GDM1 (cell line): ENCODE data around the gene MTMR12.
A peak's percentile ranks its signal among the peaks of the same experiment; 100 is the strongest.

Experiments used
- DNase-seq: peaks from one replicate; lab custom pipeline; 2025; lab: John Stamatoyannopoulos, UW

MTMR12 gene, protein sequence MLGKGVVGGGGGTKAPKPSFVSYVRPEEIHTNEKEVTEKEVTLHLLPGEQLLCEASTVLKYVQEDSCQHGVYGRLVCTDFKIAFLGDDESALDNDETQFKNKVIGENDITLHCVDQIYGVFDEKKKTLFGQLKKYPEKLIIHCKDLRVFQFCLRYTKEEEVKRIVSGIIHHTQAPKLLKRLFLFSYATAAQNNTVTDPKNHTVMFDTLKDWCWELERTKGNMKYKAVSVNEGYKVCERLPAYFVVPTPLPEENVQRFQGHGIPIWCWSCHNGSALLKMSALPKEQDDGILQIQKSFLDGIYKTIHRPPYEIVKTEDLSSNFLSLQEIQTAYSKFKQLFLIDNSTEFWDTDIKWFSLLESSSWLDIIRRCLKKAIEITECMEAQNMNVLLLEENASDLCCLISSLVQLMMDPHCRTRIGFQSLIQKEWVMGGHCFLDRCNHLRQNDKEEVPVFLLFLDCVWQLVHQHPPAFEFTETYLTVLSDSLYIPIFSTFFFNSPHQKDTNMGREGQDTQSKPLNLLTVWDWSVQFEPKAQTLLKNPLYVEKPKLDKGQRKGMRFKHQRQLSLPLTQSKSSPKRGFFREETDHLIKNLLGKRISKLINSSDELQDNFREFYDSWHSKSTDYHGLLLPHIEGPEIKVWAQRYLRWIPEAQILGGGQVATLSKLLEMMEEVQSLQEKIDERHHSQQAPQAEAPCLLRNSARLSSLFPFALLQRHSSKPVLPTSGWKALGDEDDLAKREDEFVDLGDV

DNA sequence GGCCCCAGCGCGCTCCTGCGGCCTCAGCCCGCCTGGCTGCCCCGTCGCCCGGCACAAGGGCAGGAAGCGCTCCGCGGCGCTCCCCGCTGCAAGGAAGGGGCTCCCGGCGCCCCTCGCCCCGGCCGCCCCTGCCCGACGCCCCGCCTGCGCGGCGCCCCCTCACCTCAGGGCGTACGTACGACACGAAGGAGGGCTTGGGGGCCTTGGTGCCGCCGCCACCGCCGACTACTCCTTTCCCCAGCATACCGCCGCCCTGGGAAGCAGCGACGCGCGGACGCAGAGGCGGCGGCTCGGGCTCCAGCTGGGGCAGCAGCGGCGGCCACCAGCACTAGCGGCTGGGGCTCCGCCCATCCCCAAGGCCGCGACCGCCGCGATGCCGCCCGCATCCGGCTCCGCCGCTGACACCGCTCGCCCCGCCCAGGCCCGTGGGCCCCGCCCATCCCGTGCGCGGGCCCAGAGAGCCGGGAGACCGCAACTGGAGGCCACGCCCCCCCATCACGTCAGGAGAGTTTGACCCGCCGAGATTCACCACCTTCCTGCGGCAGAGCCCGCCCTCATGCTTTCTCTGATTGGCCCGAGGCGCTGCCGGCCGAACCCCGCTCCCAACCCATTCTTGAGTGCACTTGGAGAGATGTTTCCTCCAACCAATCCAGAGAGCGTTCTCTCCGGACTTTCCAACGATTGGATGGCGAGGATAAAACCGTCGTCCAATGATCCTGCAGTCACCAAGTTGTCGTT is at the start of gene MTMR12:
TSS of gene MTMR12 (minus strand) at position 345 of the 738 bp plus-strand sequence. CDS start at position 244, 101 bp downstream.
- peak; percentile 99 for DNase-seq

DNA sequence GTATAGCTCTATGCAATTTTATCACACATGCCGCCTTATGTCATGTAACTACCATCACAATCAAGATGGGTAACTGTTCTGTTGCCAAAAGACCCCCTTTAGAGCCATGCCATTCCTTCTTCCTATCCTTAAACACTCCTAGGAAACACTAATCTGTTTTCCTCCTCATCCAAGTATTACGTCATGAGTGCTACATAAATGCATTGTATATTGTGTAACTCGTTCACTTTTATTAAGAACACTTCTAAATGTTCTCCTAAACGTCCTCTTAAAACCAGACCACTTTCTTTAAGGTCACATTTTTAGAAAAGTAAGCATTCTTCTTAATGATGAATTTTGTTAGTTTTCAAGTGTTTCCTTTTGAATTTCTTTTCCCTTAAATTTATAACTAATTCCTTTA is 49.8 kb upstream of the MTMR12 start:
- DNase-seq = no peak

DNA sequence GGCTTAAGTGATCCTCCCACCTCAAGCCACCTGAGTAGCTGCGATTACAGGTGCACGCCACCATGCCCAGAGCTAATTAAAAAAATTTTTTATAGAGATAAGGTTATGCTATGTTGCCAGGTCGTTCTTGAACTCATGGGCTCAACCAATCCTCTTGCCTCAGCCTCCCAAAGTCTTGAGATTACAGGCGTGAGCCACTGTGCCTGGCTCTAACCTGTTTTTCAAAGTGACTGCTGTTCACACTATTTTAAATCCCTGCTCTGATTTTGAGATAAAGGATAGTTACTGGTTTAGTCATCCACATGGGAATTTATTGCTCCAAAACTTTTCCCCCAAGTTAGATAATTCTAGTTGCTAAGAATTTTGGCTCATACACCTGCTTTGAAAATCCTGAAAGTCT is 48.2 kb upstream of the MTMR12 start:
- DNase-seq = no peak

DNA sequence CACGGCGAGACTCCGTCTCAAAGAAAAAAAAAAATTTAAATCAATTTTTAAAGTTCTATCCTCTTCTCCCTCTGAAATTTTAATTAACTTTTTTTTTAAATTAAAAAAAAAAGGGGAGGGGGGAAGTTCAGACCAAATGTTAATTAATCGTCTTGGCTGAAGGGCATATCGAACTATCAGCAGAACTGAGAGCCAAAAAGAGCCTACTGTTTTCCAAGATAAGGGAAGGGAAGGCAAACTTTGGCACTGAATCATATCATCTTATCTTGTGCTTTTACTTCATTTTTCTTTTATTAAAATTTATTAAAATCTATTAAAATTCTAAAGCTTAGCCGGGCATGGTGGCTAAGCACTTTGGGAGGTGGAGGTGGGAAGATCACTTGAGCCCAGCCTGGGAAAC is 45.9 kb upstream of the MTMR12 start:
- DNase-seq = no peak

DNA sequence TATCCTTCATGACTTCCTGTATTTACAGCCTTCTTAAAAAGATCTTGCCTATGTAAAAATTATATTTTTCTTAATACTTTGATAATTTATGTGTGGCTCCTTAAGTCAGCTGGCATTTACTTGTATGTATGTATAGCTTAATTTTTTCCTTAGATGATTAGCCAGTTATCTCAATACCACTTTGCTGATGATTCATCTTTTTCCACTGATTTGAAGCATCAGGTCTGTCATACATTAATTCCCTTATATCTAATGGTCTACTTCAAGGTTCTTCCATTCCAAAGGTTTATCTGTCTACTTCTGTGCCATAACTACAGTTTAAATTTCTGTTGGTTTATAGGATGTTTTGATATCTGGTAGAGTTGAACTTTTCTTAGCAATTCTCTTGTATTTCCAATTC is 44.9 kb upstream of the MTMR12 start:
- DNase-seq = no peak

DNA sequence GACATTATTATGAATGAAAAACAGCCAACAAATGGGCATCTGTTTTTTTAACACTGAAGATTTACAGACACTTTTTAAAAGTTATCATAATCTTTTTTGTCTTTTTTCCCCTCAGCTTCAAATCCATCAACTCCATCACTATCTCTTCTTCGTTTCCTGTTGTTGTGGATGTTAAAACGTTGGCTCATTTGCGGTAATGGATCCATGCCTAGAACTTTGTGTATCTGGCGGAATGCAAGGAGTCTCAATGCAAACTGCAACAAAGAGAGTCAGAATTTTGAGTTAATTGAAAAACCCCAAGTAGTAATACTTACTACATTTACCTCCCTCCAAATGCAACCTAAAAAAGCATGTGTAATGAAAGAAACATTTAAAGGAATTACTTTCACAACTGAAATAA is 42.9 kb upstream of the MTMR12 start:
- no peak for DNase-seq

DNA sequence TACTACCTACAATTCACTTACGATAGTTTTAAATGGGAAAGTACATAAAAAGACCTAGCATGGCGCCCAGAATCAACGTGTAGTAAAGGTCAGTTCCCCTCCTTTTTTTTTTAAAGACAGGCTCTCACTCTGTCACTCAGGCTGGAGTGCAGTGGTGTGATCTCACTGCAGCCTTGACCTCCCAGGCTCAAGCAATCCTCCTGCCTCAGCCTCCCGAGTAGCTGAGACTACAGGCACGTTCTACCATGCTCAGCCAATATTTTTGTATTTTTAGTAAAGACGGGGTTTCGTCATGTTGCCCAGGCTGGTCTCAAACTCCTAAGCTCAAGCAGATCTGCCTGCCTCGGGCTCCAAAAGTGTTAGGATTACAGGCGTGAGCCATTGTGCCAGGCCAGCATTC is 40.7 kb upstream of the MTMR12 start:
- no peak for DNase-seq

DNA sequence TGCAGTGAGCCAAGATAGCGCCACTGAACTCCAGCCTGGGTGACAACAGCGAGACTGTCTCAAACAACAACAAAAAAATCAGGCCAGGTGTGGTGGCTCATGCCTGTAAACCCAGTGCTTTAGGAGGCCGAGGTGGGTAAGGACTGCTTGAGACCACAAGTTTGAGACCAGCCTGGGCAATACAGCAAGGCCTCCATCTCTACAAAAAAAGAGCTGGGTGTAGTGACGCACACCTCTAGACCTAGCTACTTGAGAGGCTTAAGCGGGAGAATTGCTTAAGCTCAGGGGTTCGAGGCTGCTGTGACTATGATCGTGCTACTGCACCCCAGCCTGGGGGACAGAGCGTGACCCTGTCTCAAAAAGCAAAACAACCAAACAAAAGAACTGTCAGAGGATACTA is 39.9 kb upstream of the MTMR12 start:
- DNase-seq = no peak

DNA sequence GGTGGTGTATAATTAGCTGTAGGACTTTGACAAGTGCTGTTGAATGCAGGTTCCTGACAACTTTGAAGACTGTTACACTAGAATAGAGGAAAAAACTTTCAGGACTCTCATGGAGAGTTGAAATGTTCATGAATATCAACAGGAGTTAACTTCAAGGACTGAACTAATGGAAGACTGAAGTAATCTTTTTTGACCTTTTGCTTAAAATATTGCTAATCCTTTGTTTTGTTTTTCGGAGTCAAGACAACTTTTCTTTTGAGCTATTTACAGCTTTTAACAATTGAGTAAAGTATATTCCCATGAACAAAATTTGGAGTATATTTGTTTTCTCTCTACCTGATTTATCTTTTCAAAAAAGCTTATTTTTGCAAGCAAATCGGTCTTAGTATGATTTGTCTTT is 34.1 kb upstream of the MTMR12 start:
- DNase-seq = no peak

DNA sequence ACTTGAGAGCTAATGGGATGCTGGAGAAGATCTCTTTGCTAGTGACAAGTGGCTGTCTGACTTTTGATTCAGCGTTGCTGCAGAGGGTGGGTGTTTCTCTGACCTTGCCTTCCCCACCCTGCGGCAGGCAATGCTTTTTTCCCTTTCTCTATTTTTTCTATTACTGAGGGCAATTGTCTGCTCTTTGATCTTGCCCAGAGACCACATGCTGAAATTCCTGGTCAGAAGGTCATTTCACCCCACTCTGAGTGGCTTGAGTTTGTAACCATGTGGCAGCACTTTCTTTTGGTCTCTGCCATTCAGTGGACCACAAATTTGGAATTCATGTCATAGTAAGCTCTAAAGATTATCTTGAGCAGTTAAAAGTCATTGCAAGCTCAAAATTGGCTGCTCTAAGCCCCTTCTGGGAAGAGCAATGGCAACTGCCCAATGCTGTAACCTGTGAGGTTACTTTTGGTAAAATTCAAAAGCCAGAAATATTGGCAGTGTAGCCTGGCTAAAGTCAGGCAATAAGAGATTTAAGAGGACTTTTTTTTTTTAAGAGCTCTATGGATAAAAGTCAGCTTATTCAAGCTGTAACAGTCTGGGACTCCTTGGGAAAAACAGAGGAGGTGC is 30.4 kb upstream of the MTMR12 start:
- no peak for DNase-seq

DNA sequence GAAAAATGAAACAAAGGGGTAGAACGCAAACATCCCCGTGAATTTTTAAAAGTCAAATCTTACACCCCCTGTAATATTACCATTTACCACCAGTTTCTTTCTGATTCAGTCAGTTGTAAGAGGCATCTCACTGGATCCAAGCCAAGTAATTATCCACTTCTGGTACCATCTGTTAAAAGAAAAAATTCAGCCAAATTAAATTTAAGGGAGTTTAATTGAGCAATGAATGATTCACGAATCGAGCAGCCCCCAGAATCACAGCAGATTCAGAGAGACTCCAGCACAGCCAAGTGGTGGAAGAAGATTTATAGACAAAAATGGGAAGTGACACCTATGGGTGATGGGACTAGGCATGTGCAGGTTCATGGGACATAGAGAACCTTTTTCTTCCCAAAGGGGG is 29.9 kb upstream of the MTMR12 start:
- no peak for DNase-seq

DNA sequence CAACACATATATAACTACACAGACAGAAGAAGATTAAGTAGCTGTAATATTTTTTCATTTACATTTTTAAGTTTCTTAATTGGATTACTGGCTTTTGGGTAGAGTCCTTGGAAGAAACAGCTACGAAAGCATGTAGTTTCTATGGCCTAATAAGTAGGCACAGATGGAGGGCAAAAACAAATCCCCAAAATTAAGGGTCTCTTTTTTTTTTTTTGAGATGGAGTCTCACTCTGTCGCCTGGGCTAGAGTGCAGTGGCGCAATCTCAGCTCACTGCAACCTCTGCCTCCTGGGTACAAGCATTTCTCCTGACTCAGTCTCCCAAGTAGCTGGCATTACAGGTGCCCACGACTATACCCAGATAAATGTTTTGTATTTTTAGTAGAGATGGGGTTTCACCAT is 27.1 kb upstream of the MTMR12 start:
- DNase-seq = no peak

DNA sequence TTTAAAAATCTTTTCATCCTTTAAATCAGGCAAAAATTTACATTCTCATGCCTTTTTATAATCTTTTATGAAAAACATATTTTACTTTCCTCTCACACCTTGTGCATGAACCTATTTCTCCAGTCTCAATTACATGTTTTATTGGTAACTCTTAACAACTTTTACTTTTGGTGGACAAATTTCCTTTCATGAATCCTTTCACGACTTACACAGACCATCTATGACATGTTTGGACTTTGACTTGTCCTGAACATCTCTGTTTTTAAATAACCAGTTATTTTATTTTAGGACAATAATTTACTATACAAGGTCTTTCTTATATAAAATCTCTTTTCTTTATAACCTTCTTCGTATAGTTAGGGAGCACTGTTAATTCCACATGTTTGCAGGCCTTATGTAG is 26.5 kb upstream of the MTMR12 start:
- DNase-seq = no peak

DNA sequence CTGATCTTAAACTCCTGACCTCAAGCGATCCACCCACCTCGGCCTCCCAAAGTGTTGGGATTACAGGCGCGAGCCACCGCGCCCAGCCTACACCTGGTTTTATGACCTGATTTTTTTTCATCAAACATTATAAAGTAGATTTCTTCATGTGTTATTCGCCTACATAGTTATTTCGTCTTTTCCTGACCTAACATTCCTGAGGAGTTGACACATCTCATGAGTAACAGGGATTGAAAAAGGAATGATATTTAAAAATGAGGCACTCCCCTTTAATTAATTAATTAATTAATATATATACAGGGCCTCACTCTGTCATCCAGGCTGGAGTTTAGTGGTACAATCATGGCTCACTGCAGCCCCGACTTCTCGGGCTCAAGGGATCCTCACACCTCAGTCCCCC is 20.2 kb upstream of the MTMR12 start:
- no peak for DNase-seq

DNA sequence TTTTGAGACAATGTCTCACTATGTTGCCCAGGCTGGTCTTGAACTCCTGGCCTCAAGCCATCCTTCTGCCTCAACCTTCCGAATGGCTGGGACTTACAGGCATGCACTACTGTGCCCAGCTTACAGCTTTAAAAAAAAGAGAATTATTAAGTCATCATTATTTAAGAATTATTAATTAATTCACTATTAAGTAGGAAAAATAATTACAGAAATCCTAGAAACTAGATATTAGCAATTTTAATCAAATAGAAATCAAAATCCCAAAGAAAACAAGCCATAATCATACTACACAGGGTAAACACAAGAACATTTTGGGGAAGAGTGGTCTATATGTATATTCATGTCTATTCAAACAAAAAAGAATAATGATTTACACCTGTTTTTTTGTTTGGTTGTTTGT is 19.6 kb upstream of the MTMR12 start:
- no peak for DNase-seq

DNA sequence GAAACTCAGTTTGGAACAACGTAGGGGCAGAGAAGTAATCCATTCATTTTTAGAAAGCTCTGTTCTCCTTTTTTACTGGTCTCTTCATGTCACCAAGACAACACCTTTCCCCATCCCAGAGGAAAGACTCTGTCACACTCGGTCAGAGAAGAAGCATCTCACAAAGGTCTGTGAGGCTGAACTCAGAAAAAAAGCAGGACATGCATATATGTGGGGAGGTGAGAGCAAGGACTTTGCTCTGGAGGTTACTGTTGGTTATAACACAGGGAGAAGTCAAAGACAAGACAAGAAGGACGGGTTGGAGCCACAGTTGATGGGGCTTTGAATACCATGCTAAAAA is 19.2 kb upstream of the MTMR12 start:
- no peak for DNase-seq

DNA sequence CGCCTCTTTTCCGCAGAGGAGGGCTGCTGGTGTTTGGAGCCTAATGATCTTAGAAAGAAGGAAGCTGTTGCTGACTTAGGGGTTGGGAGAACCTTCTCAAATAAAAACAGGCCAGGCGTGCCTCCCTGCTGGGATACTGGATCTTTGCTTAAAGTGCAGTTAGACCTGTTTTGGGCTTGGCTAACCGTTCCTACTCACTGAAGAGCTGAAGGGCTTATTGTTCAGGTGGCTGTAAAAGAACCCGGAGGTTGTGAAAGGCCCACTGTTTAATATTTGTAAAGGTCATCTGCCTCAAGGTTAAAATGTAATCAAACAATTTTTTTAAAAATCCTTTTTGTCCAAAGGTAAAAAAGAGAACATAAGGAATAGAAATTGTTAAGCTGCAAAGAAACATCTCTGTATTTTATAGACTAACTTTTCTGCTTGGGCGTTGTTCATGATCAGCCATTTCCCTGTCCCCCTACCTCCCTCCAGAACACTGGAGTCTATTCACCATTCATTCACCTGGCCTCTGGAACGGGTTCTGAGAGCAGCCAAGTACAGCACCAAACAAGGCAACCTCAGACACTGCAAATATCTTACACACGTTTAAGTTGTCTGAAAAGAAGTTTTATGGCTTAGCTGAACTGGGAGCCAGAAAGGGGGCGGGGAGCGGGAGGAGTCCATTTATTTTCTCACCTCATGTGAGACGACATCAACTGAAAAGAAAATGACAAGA is 18.6 kb upstream of the MTMR12 start:
- no peak for DNase-seq

DNA sequence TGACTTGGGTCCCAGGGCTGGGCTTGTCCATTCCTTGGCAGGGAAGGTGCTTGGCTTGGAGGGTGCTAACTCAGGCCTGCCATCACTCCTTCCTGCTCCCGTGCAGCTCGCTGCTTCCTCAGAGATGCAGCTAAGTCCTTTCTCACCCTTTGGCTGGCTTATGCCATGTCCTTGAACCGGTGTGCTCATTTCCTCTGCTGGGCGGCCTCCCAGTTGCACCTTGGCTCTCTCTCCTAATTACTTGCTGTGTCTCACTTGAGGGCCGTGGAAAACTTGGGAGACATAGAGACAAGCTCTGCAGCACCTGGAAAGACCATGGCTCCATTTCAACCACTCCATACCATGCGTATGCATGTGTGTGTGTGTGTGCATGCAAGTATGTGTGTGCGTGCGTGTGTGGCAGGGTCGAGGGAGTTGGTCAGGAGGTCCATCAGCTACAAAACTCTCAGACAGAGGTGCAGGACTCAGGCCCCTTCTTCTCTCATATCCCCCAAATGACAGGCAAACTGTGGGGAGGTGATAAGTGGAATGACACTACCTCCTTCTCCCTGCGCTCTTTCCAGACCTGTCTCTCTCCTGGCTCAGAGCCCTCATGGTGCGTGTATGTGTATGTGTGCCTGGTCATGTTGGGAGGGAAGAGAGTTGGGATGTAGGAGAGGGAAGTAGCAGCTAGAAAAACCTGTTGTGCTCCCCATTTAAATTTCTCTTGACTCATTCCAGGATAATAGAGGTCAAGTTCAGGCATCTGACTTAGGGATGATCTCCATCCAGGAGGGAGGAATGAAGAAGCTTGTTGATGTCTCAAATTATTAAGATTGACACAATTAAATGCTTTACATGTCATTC is 17.6 kb upstream of the MTMR12 start:
- no peak for DNase-seq

DNA sequence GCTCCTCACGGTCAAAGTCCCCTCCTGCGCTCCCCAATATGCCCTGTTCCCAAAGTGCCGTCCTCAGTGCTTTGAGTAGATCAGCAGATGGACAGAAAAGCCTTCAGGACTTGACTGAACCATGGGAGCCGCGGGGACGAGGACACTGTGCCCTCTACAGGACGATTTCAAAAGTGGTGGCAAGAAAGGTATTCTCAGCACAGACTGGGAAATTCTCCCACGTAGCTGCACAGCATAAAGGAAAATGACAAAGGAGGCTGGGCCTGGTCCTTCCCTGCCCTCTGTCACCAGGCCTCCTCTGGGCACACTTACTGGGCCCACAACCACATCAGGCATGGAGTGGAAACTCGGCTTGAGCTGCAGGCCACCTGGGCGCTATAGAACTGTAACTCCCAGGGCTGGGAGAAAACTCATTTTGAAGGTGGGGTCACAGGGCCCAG is 16.7 kb upstream of the MTMR12 start:
- peak; percentile 49 for DNase-seq

DNA sequence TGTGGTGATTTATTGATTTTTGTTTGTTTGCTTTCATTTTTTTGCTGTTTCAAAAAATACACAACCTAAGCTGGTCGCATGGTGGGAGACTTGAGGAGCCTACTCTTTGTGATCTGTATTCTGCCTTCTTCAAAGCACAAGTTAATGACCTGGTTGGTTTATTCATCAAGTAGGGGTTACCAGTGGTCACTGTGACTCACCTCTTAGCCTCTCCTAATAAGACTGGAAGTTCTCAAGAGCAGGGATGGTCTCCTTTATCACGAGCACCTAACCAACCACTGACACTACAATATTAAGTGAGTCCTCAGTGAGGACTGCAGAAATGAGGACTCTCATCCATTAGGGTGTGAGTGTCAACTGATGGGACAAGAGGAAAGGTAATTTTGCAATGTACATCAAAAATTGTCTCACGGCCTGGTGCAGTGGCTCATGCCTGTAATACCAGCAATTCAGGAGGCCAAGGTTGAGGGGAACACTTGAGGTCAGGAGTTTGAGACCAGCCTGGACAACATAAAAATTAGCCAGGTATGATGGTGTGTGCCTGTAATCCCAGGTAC is 13.6 kb upstream of the MTMR12 start:
- no peak for DNase-seq

DNA sequence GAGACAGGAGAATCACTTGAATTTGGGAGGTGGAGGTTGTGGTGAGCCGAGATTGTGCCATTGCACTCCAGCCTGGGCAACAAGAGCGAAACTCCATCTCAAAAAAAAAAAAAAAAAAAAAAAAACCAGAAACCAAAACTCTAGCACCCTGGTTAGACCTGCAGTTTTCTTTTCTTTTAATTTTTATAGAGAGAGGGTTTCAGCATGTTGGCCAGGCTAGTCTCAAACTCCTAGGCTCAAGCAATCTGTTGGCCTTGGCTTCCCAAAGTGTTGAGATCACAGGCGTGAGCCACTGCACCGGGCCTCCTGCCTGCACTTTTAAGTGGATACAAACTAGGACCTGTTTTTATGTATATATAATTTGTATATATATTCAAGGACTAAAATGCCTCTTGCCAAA is 12.9 kb upstream of the MTMR12 start:
- no peak for DNase-seq
